OCI-LY7 (cell line): ENCODE results near the gene MMP15. TPM values are rescaled to one million over a fixed set of nuclear protein-coding genes. Genes with fewer than 3 reads are reported as not detected.

Experiments
- BruUV-seq: library from RNA; stranded (reverse); fragments of 400-500 nt; replicated peaks from 2 replicates; lab custom pipeline; 2021; lab: Mats Ljungman, UMichigan
- CTCF ChIA-PET: fragments of 300-600 bp; sonication (Branson Sonifier 250); formaldehyde crosslinking; loops from one replicate; lab custom pipeline; 2022; ENCODE audit warnings: antibody characterized with exemption; ENCODE audit not compliant: unreplicated experiment; lab: Charles Lee
- POLR2A ChIA-PET: fragments of 300-600 bp; sonication (Branson Sonifier 250); formaldehyde crosslinking; loops from one replicate; lab custom pipeline; 2022; ENCODE audit warnings: antibody characterized with exemption; lab: Charles Lee
- DNase-seq: peaks from one replicate; pipeline ENCODE4 v3.0.0-alpha.2; 2015; ENCODE audit warnings: low spot score
- H2AFZ ChIP-seq: fragments of 200-600 bp; sonication (generic), shearing (Covaris generic); 2 replicates; pipeline ENCODE4 v1.6.1; 2014; ENCODE audit warnings: mild to moderate bottlenecking, antibody characterized with exemption, low read length, moderate library complexity
- H3K27ac ChIP-seq: fragments of 200-600 bp; sonication (generic); 2 replicates; pipeline ENCODE4 v1.5.1; 2014; ENCODE audit warnings: mixed run types, low read depth, mild to moderate bottlenecking, moderate library complexity, low read length, inconsistent platforms; ENCODE audit not compliant: poor library complexity, severe bottlenecking
- H3K36me3 ChIP-seq: fragments of 200-600 bp; sonication (generic); 2 replicates; pipeline ENCODE4 v1.6.1; 2014; ENCODE audit warnings: mild to moderate bottlenecking, antibody characterized with exemption, low read length, moderate library complexity, mixed read lengths; ENCODE audit not compliant: insufficient read depth
- H3K4me1 ChIP-seq: fragments of 200-600 bp; sonication (generic); 2 replicates; pipeline ENCODE4 v1.5.1; 2014; ENCODE audit warnings: mild to moderate bottlenecking, low read length; ENCODE audit not compliant: insufficient read depth, poor library complexity, severe bottlenecking
- H3K4me2 ChIP-seq: fragments of 200-600 bp; sonication (generic); 2 replicates; pipeline ENCODE4 v1.6.1; 2014; ENCODE audit warnings: mild to moderate bottlenecking, low read length
- H3K4me3 ChIP-seq: fragments of 200-600 bp; sonication (generic); 2 replicates; pipeline ENCODE4 v1.5.1; 2014; ENCODE audit warnings: mild to moderate bottlenecking, low read depth, low read length; ENCODE audit not compliant: poor library complexity, severe bottlenecking
- H3K79me2 ChIP-seq: fragments of 200-600 bp; sonication (generic); 2 replicates; pipeline ENCODE4 v1.6.1; 2016; ENCODE audit warnings: low read depth, mild to moderate bottlenecking, low read length, moderate library complexity, mixed read lengths; ENCODE audit not compliant: insufficient read depth
- H3K9me2 ChIP-seq: fragments of 200-600 bp; sonication (generic); 2 replicates; pipeline ENCODE4 v1.6.1; 2016; ENCODE audit warnings: mild to moderate bottlenecking, low read length, mixed read lengths; ENCODE audit not compliant: insufficient read depth
- H3K9me3 ChIP-seq: fragments of 200-600 bp; sonication (generic); 2 replicates; pipeline ENCODE4 v1.6.1; 2014; ENCODE audit warnings: mild to moderate bottlenecking, mixed run types, low read length, mixed read lengths
- H4K20me1 ChIP-seq: fragments of 200-600 bp; sonication (generic); 2 replicates; pipeline ENCODE4 v1.6.1; 2014; ENCODE audit warnings: mild to moderate bottlenecking, antibody characterized with exemption, low read length, moderate library complexity, mixed read lengths; ENCODE audit not compliant: insufficient read depth
- CTCF ChIP-seq: fragments of 200-600 bp; sonication (generic); conservative IDR thresholded peaks from 2 replicates; pipeline ENCODE4 v1.5.1; 2014; ENCODE audit warnings: mild to moderate bottlenecking, antibody characterized with exemption, low read length, moderate library complexity, mixed read lengths
- EZH2phosphoT487 ChIP-seq: fragments of 200-600 bp; sonication (generic); IDR thresholded peaks from 2 replicates; pipeline ENCODE4 v1.6.1; 2018; ENCODE audit warnings: low read depth, borderline replicate concordance, mild to moderate bottlenecking, mixed run types, antibody characterized with exemption, low read length, moderate library complexity, mixed read lengths
- intact Hi-C: fragments of 100-400 bp; cut with micrococcal nuclease; formaldehyde crosslinking; loops from one replicate; pipeline ENCODE4 v1.10.0; 2022; ENCODE audit not compliant: unreplicated experiment
- total RNA-seq, 2 experiments: library from RNA; depleted of rRNA in 1 of 2; stranded (reverse); fragments of >200 nt in 1 of 2; shearing (Covaris generic) in 1 of 2; gene quantifications; 2 replicates each; pipeline ENCODE4 v1.2.3, GENCODE V29; 2014 to 2022

Gene MMP15
- total RNA-seq, 2 experiments from 2014 or later, result 0.21 TPM; not detected in 1

- Histone ChIP-seq H3K9me2 (no peaks in the 10 kb centered on the region), H3K27ac (no peak overlapping the region), H3K4me2 (no peak overlapping the region), H4K20me1 (no peaks in the 10 kb centered on the region), H3K4me3 (no peak overlapping the region), H2AFZ (no peak overlapping the region), H3K79me2 (no peaks in the 10 kb centered on the region), H3K4me1 (peaks cover 14% of the 10 kb centered on the region), H3K36me3 (no peaks in the 10 kb centered on the region), H3K9me3 (no peaks in the 10 kb centered on the region)
- TF ChIP-seq EZH2phosphoT487 (no peak), CTCF (no peak)
- ChIA-PET POLR2A (no interaction called here), CTCF (no interaction called here)
- DNase-seq, result no peak
- intact Hi-C loops, result no loop called here
- BruUV-seq, result no TSS peak
These were observed 39.4 kb upstream of the MMP15 start for GRCh38 chr16:57986196-57986595.

- H3K79me2 ChIP-seq, result no peaks in the 10 kb centered on the region
- no peaks in the 10 kb centered on the region for H3K9me3 ChIP-seq
- no peak overlapping the region for H2AFZ ChIP-seq
- POLR2A ChIA-PET, result no interaction called here
- no peaks in the 10 kb centered on the region for H3K36me3 ChIP-seq
- H3K4me2 ChIP-seq, result no peak overlapping the region
- CTCF ChIA-PET, result no interaction called here
- no peak overlapping the region for H3K27ac ChIP-seq
- H3K4me3 ChIP-seq, result no peak overlapping the region
- DNase-seq, result no peak
- H4K20me1 ChIP-seq, result no peaks in the 10 kb centered on the region
- no peaks in the 10 kb centered on the region for H3K9me2 ChIP-seq
- peaks cover 4% of the 10 kb centered on the region for H3K4me1 ChIP-seq
- TF ChIP-seq EZH2phosphoT487 (no peak), CTCF (no peak)
- no TSS peak for BruUV-seq
- intact Hi-C loops, result no loop called here
These were observed 37.9 kb upstream of the MMP15 start for GRCh38 chr16:57987441-57988177.

GRCh38 chr16:57988929-57989328, 36.6 kb upstream of the MMP15 start:
- DNase-seq, result no peak
- Histone ChIP-seq H3K9me2 (no peaks in the 10 kb centered on the region), H3K79me2 (no peaks in the 10 kb centered on the region), H3K9me3 (no peaks in the 10 kb centered on the region), H3K4me1 (no peaks in the 10 kb centered on the region), H3K4me2 (no peak overlapping the region), H3K36me3 (no peaks in the 10 kb centered on the region), H2AFZ (no peak overlapping the region), H4K20me1 (no peaks in the 10 kb centered on the region), H3K27ac (no peak overlapping the region), H3K4me3 (no peak overlapping the region)
- TF ChIP-seq CTCF, result no peak
- BruUV-seq, result no TSS peak
- ChIA-PET POLR2A (interaction anchor here (0.6 kb wide), 1 partner anchor 199 kb away, joined by 4 read pairs; no protein-coding TSS in a partner anchor), CTCF (no interaction called here)
- intact Hi-C loops, result no loop called here
